Astrocyte (in vitro differentiated cells and primary cell): ENCODE data around the gene SUSD3.

Experiments used
- CTCF ChIP-seq: IDR thresholded peaks from 2 replicates; pipeline ENCODE4 v1.5.1; 2011; ENCODE audit warnings: low read depth, mild to moderate bottlenecking, inconsistent platforms, low read length, moderate library complexity; ENCODE audit not compliant: insufficient read depth
- EZH2 ChIP-seq: IDR thresholded peaks from 2 replicates; pipeline ENCODE4 v1.6.1; 2012; ENCODE audit warnings: mild to moderate bottlenecking, low read length, inconsistent platforms; ENCODE audit not compliant: insufficient read depth

- TF ChIP-seq EZH2 (no peak), CTCF (no peak)
Observed at GRCh38 chr9:93118863-93119702, 60.6 kb downstream of the SUSD3 start.
